DND-41 (cell line): ENCODE results near the gene RAI14.

Source experiments
- EZH2 ChIP-seq: IDR thresholded peaks from 3 replicates; pipeline ENCODE4 v1.6.1; 2012; ENCODE audit warnings: borderline replicate concordance, low read depth, mild to moderate bottlenecking, moderate library complexity, low read length, inconsistent platforms; ENCODE audit not compliant: severe bottlenecking
- TF ChIP-seq, protein P1 (sequence below): IDR thresholded peaks from 2 replicates; pipeline ENCODE4 v1.5.1; 2012; ENCODE audit warnings: borderline replicate concordance, low read length, moderate library complexity, mild to moderate bottlenecking; ENCODE audit not compliant: poor library complexity, severe bottlenecking; ENCODE audit errors: extremely low read depth

DNA sequence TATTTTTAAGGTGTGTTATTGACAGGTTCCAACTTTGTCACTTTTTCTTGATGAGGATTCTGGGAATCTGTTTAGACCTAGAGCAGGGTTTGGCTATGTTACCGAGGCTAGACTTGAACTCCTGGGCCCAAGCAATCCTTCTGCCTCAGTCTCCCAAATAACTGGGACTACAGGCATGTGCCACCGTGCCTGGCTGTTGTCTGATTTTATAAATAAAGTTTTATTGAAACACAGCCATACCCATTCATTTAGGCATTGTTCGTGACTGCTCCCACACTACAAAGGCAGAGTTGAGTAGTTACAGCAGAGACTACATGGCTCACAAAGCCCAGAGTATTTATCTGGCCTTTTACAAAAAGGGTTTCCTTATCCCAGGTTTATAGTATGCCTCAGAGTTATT lies 102.4 kb downstream of the RAI14 start:
- TF ChIP-seq, protein P1, sequence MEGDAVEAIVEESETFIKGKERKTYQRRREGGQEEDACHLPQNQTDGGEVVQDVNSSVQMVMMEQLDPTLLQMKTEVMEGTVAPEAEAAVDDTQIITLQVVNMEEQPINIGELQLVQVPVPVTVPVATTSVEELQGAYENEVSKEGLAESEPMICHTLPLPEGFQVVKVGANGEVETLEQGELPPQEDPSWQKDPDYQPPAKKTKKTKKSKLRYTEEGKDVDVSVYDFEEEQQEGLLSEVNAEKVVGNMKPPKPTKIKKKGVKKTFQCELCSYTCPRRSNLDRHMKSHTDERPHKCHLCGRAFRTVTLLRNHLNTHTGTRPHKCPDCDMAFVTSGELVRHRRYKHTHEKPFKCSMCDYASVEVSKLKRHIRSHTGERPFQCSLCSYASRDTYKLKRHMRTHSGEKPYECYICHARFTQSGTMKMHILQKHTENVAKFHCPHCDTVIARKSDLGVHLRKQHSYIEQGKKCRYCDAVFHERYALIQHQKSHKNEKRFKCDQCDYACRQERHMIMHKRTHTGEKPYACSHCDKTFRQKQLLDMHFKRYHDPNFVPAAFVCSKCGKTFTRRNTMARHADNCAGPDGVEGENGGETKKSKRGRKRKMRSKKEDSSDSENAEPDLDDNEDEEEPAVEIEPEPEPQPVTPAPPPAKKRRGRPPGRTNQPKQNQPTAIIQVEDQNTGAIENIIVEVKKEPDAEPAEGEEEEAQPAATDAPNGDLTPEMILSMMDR, result no peak
- no peak for TF ChIP-seq EZH2
